Measurements from ENCODE around the gene TIMP2. TPM values are rescaled to one million over a fixed set of nuclear protein-coding genes. Genes with fewer than 3 reads are reported as not detected.

Gene TIMP2
- total and polyA plus RNA-seq, 2 of the 13 experiments (the other 11 are each of a cell fraction or from before 2014, with no cell fraction given), result 3.8 to 8.5 TPM

- TF ChIP-seq REPIN1 (CRISPR knock-in tag; IDR thresholded peaks at IDR 0.05; ENCODE audit: borderline replicate concordance, low read depth) (no peak), NCOA5 (CRISPR knock-in tag; IDR thresholded peaks at IDR 0.05) (no peak), ZNF546 (CRISPR knock-in tag; conservative IDR thresholded peaks at IDR 0.05) (no peak), FOXO1 (CRISPR knock-in tag; IDR thresholded peaks at IDR 0.05) (no peak), FOXP1 (IDR thresholded peaks at IDR 0.05) (no peak), FOXP1 (CRISPR knock-in tag; IDR thresholded peaks at IDR 0.05) (no peak), ZMAT3 (CRISPR knock-in tag; conservative IDR thresholded peaks at IDR 0.05) (no peak), ZNF614 (CRISPR knock-in tag; IDR thresholded peaks at IDR 0.05; ENCODE audit: borderline replicate concordance) (no peak), CEBPG (CRISPR knock-in tag; IDR thresholded peaks at IDR 0.05) (peak; percentile 16; the same call in 1 of the 2 replicates), LRRFIP1 (CRISPR knock-in tag; conservative IDR thresholded peaks at IDR 0.05) (no peak), PHF20 (CRISPR knock-in tag; IDR thresholded peaks at IDR 0.05) (no peak), NAIF1 (CRISPR knock-in tag; IDR thresholded peaks at IDR 0.05; ENCODE audit: borderline replicate concordance) (no peak), MTF2 (CRISPR knock-in tag; IDR thresholded peaks at IDR 0.05; ENCODE audit: borderline replicate concordance) (no peak), STAG1 (CRISPR knock-in tag; IDR thresholded peaks at IDR 0.05) (peak; percentile 76), ATF2 (CRISPR knock-in tag; IDR thresholded peaks at IDR 0.05) (no peak), GATAD2A (CRISPR knock-in tag; IDR thresholded peaks at IDR 0.05) (no peak), ZBTB1 (CRISPR knock-in tag; IDR thresholded peaks at IDR 0.05; ENCODE audit: borderline replicate concordance) (no peak), TBP (CRISPR knock-in tag; IDR thresholded peaks at IDR 0.05) (no peak), KAT2B (IDR thresholded peaks at IDR 0.05; ENCODE audit: borderline replicate concordance, low read depth, low read length) (no peak), ZNF225 (CRISPR knock-in tag; IDR thresholded peaks at IDR 0.05) (no peak), ZNF713 (CRISPR knock-in tag; IDR thresholded peaks at IDR 0.05) (no peak), HDAC2 (CRISPR knock-in tag; IDR thresholded peaks at IDR 0.05) (no peak)
- TF ChIP-seq, protein P1, sequence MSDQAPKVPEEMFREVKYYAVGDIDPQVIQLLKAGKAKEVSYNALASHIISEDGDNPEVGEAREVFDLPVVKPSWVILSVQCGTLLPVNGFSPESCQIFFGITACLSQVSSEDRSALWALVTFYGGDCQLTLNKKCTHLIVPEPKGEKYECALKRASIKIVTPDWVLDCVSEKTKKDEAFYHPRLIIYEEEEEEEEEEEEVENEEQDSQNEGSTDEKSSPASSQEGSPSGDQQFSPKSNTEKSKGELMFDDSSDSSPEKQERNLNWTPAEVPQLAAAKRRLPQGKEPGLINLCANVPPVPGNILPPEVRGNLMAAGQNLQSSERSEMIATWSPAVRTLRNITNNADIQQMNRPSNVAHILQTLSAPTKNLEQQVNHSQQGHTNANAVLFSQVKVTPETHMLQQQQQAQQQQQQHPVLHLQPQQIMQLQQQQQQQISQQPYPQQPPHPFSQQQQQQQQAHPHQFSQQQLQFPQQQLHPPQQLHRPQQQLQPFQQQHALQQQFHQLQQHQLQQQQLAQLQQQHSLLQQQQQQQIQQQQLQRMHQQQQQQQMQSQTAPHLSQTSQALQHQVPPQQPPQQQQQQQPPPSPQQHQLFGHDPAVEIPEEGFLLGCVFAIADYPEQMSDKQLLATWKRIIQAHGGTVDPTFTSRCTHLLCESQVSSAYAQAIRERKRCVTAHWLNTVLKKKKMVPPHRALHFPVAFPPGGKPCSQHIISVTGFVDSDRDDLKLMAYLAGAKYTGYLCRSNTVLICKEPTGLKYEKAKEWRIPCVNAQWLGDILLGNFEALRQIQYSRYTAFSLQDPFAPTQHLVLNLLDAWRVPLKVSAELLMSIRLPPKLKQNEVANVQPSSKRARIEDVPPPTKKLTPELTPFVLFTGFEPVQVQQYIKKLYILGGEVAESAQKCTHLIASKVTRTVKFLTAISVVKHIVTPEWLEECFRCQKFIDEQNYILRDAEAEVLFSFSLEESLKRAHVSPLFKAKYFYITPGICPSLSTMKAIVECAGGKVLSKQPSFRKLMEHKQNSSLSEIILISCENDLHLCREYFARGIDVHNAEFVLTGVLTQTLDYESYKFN (CRISPR knock-in tag; conservative IDR thresholded peaks at IDR 0.05), result no peak
- TF ChIP-seq, protein P2, sequence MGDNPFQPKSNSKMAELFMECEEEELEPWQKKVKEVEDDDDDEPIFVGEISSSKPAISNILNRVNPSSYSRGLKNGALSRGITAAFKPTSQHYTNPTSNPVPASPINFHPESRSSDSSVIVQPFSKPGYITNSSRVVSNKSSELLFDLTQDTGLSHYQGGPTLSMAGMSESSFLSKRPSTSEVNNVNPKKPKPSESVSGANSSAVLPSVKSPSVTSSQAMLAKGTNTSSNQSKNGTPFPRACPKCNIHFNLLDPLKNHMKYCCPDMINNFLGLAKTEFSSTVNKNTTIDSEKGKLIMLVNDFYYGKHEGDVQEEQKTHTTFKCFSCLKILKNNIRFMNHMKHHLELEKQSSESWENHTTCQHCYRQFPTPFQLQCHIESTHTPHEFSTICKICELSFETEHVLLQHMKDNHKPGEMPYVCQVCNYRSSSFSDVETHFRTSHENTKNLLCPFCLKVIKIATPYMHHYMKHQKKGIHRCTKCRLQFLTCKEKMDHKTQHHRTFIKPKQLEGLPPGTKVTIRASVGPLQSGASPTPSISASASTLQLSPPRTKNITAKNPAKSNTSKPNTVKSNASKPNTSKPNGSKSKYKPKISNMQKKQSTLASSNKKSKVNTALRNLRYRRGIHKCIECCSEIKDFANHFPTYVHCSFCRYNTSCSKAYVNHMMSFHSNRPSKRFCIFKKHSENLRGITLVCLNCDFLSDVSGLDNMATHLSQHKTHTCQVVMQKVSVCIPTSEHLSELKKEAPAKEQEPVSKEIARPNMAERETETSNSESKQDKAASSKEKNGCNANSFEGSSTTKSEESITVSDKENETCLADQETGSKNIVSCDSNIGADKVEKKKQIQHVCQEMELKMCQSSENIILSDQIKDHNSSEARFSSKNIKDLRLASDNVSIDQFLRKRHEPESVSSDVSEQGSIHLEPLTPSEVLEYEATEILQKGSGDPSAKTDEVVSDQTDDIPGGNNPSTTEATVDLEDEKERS (CRISPR knock-in tag; IDR thresholded peaks at IDR 0.05), result no peak
These were observed 72.5 kb downstream of the TIMP2 start (continued) for GRCh38 chr17:78852709-78853121.
